ENCODE results near the gene TMEM181.
"Not testable (repeated sequence)": the region's sequence is repeated elsewhere in the genome, so short reads cannot be mapped to it uniquely, and the experiment has no call there.

TMEM181 gene

GRCh38 chr6:158630938-158631616, 71.2 kb downstream of the TMEM181 start:
- no peak overlapping the region for H3K27ac ChIP-seq
- no peak for TF ChIP-seq CTCF (IDR thresholded peaks at IDR 0.05; ENCODE audit: low read depth, low read length)

GRCh38 chr6:158631678-158632537, 72.0 kb downstream of the TMEM181 start:
- no peak overlapping the region for H3K4me3 ChIP-seq (ENCODE audit: low read depth, low read length)
- no peak overlapping the region for H3K27ac ChIP-seq
- H3K9me3 ChIP-seq (ENCODE audit: severe bottlenecking) = no peaks in the 10 kb centered on the region
- H3K36me3 ChIP-seq = peaks cover 61% of the 10 kb centered on the region
- H3K27me3 ChIP-seq (ENCODE audit: insufficient read depth, low read depth, severe bottlenecking) = no peaks in the 10 kb centered on the region
- no peak for TF ChIP-seq CTCF (IDR thresholded peaks at IDR 0.05; ENCODE audit: low read depth, low read length)
- no peak for DNase-seq

More at GRCh38 chr6:158630938-158631616, 71.2 kb downstream of the TMEM181 start:
- DNase-seq = no peak
- Histone ChIP-seq H3K4me3 (ENCODE audit: low read depth, low read length) (no peak overlapping the region), H3K27me3 (ENCODE audit: insufficient read depth, low read depth, severe bottlenecking) (no peaks in the 10 kb centered on the region), H3K36me3 (peaks cover 58% of the 10 kb centered on the region), H3K9me3 (ENCODE audit: severe bottlenecking) (no peaks in the 10 kb centered on the region)

GRCh38 chr6:158632538-158633119, 72.7 kb downstream of the TMEM181 start:
- DNase-seq; H3K27me3 ChIP-seq (ENCODE audit: insufficient read depth, low read depth, severe bottlenecking); H3K27ac ChIP-seq; H3K4me3 ChIP-seq (ENCODE audit: low read depth, low read length); H3K9me3 ChIP-seq (ENCODE audit: severe bottlenecking): not testable (repeated sequence)
- peaks cover 61% of the 10 kb centered on the region for H3K36me3 ChIP-seq

GRCh38 chr6:158633127-158633526, 73.2 kb downstream of the TMEM181 start:
- H3K27ac ChIP-seq = no peak overlapping the region

GRCh38 chr6:158634695-158635426, 75.0 kb downstream of the TMEM181 start:
- Histone ChIP-seq H3K27me3 (ENCODE audit: insufficient read depth, low read depth, severe bottlenecking) (no peaks in the 10 kb centered on the region), H3K9me3 (ENCODE audit: severe bottlenecking) (no peaks in the 10 kb centered on the region), H3K36me3 (peaks cover 56% of the 10 kb centered on the region), H3K27ac (no peak overlapping the region), H3K4me3 (ENCODE audit: low read depth, low read length) (no peak overlapping the region)
- no peak for DNase-seq
- no peak for TF ChIP-seq CTCF (IDR thresholded peaks at IDR 0.05; ENCODE audit: low read depth, low read length)

More at GRCh38 chr6:158633127-158633526, 73.2 kb downstream of the TMEM181 start:
- Histone ChIP-seq H3K4me3 (ENCODE audit: low read depth, low read length) (no peak overlapping the region), H3K27me3 (ENCODE audit: insufficient read depth, low read depth, severe bottlenecking) (no peaks in the 10 kb centered on the region), H3K36me3 (peaks cover 61% of the 10 kb centered on the region), H3K9me3 (ENCODE audit: severe bottlenecking) (no peaks in the 10 kb centered on the region)
- DNase-seq = no peak
- TF ChIP-seq CTCF (IDR thresholded peaks at IDR 0.05; ENCODE audit: low read depth, low read length) = no peak

Data from WERI-Rb-1 (cell line).